ENCODE measurements around the gene M6PR.
A peak's percentile ranks its signal among the peaks of the same experiment; 100 is the strongest.

Gene M6PR

GRCh38 chr12:8949342-8950220 is at the start of gene M6PR:
Gene M6PR, minus strand, starts transcription at chr12:8949645. Its CDS starts 3,241 bp downstream, at chr12:8946404.
- peak; percentile 95 for DNase-seq

GRCh38 chr12:8996682-8997405 is 47.4 kb upstream of the M6PR start:
- DNase-seq = no peak

GRCh38 chr12:8995021-8995775 is 45.8 kb upstream of the M6PR start:
- DNase-seq = no peak

GRCh38 chr12:8993827-8994226 is 44.4 kb upstream of the M6PR start:
- no peak for DNase-seq

GRCh38 chr12:8991371-8992345 is 42.2 kb upstream of the M6PR start:
- no peak for DNase-seq

- DNase-seq = no peak
These were observed 40.0 kb upstream of the M6PR start, which contains the start of gene KLRG1 for GRCh38 chr12:8989413-8989812. Gene KLRG1, plus strand, starts transcription at chr12:8989546. Its CDS starts 90 bp downstream, at chr12:8989636.

DNA sequence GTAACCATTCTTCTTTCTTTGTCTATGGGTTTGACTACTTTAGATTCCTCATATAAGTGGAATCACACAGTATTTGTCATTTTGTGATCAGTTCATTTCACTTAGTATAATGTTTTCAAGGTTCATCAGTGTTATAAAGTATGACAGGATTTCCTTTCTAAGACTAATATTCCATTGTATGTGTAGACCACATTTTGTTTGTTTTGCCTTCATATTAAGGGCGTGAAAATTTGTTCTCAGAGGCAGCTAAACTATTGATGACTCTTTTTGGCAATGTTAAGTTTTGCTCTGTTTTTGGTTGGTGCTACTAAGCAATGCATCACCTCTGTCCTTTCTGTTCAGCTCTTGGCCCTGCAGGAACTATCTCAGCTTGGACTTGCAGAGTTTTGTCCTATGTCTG is 38.2 kb upstream of the M6PR start:
- no peak for DNase-seq

GRCh38 chr12:8987163-8987562 is 37.7 kb upstream of the M6PR start:
- no peak for DNase-seq

DNA sequence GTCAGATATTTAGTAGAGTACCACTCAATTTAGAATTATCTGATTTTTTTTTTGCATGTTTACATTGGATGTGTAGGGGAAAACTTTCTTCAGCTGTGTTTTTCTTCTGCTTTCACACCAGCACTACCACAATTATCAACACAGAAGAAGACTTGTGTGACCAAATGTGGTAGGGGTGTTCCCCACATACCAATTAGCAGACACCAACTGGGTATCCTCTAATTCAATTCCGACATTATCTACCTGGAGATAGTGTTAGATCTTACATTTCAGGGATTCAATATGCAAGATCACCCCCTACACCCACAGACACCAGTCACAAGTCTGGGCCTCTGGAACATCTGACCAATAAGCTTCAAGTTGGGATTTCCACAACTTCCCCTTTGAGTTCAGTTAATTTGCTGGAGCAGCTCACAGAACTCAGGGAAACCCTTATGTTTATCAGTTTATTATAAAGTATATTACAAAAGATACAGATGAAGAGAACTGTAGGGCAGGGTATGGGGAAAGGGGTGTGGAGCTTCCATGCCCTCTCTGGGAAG is 35.8 kb upstream of the M6PR start:
- no peak for DNase-seq

DNA sequence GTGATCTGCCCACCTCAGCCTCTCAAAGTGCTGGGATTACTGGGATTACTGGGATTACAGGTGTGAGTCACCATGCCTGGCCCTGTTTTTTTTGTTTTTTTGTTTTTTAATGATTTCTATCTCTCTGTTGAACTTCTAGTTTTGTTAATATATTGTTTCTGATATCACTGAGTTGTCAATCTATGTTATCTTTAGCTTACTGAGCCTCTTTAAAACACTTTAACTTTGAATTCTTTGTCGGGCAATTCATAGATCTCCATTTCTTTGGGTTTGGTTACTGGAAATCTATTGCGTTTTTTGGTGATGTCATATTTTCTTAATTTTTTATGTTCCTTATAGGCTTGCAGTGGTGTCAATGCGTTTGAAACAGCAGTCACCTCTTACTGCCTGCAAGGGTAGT is 30.7 kb upstream of the M6PR start:
- no peak for DNase-seq

DNA sequence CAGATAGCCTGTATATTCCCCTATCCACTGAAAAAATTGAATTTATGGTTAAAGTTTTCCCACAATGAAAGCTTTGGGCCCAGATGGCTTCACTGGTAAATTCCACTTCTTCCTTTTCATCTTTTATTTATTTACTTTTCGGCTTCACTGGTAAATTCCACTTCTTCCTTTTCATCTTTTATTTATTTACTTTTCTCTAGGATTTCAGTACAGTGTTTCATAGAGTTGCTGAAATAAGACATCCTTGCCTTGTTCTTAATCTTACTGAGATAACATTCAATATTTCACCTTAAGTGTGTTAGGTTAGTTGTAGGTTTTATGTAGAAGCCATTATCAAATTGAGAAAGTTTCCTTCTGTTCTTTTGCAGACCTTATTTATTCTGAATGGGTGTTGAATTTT is 21.0 kb upstream of the M6PR start:
- DNase-seq = no peak

DNA sequence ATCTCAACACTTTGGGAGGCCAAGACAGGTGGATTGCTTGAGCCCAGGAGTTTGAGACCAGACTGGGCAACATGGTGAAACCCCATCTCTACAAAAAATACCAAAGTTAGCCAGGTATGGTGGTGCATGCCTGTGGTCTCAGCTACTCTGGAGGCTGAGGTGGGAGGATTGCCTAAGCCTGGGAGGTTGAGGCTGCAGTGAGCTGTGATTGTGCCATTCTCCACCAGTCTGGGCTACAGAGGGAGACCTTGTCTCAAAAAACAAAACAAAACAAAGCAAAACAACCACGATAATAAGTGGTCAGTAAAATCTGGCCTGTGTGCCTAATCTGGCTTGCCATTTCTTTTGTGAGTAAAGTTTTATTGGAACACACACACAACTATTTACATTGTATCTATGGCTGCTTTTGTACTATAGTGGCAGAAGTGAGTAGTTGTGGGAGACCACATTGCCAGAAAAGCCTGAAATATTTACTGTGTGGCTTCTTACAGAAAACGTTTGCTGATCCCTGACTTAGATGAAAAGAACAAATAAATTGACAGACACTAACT is 20.5 kb upstream of the M6PR start:
- no peak for DNase-seq

GRCh38 chr12:8968761-8969160 is 19.3 kb upstream of the M6PR start:
- DNase-seq = no peak

DNA sequence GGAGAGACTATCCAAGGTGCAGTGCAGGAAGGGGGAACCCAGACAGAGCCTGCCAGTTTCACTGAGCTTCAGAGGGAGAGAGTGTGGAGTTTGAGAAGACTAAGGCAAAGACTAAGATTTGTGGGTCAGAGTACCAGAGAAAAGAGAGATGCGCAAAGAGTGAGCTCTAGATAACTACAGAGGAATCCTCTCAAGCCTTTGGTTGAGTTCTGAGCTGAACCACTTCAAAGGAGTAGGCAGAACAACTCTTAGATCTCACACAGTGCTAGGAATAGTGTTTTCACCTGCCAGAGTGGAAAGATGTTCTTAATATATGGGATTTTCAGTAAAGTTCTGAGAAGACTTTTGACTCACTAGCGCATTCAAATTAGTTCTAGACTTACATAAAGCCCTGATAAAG is 10.7 kb upstream of the M6PR start:
- DNase-seq = no peak

GRCh38 chr12:8958066-8958465 is 8.6 kb upstream of the M6PR start:
- no peak for DNase-seq

DNA sequence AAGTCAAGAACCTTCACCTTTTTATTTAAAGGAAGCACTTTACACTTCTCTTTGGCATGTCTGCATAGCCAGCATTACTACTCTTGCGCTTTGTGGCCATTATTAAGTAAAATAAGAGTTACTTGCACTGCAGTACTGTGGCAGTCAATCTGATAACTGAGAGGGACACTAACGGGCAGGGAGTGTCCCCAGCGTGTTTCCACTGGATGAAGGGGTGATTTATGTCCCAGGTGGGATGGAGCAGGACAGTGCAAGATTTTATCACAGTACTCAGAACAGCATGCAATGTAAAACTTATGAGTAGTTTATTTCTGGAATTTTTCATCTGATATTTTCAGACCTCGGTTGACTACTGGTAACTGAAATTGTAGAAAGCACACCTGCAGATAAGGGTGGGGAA is 8.1 kb upstream of the M6PR start:
- DNase-seq = no peak

- DNase-seq = no peak
These were observed 7.3 kb upstream of the M6PR start for GRCh38 chr12:8956772-8957171.

- DNase-seq = no peak
These were observed 6.6 kb upstream of the M6PR start for GRCh38 chr12:8956073-8956472.

GRCh38 chr12:8953773-8954402 is 4.4 kb upstream of the M6PR start:
- peak; percentile 85 for DNase-seq

DNA sequence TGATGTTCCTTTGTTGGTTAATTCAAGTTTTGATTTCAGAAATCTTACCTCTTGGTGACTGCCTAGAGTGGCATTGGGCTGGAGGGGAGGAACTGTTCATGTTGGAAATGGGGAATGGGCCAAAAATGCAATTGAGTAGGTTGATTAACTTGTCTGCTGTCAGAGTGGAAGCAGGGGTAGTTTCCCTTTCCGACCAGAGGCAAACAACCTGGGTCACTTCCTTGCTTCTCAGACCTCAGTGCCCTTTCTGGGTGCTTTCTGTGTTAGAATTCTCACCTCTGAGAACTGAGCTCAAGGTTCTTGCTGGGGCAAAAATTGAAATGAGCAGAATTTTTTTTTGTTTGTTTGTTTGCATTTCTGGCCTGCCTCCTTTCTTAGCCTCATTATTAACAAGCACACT is 2.3 kb upstream of the M6PR start:
- peak; percentile 67 for DNase-seq
